Limb (tissue), 2 donors: ENCODE results near the gene TNRC18.

Experiments used
- DNase-seq, 2 donors: peaks; one replicate each; pipeline ENCODE4 v3.0.0-alpha.2; 2016; ENCODE audit errors: extremely low spot score in 2 of 2

Gene TNRC18

DNA sequence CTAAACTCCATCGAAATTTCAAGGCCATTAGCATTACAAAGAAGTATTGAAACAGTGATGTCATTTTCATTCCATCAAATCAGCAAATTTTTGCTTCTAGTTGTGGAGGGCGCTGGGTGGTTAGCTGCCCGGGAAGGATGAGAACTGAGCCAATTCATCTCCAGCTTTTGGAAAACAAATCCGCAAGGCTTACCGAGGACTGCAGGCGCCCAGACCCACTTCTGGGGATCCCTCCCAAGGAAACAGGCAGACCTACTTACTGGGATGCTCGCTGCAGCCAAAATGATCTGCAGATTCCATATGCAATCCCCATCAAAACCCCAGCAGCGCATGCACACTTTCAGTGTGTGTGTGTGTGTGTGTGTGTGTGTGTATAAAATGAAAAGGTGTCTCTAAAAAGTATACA lies 19.2 kb downstream of the TNRC18 start:
- no peak for DNase-seq

DNA sequence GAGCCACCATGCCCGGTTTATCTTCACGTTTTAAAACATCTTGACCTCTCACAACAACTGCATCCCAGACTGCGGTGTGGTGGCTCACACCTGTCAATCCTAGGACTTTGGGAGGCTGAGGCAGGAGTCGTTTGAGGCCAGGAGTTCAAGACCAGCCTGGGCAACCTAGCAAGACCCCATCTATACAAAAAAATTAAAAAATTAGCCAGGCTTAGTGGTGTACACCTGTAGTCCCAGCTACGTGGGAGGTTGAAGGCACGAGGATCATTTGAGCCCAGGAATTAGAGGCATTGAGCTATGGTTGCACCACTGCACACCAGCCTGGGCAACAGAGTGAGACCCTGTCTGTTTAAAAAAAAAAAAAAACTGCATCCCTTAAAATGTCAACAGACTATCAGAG lies 20.2 kb downstream of the TNRC18 start:
- DNase-seq: no peak

DNA sequence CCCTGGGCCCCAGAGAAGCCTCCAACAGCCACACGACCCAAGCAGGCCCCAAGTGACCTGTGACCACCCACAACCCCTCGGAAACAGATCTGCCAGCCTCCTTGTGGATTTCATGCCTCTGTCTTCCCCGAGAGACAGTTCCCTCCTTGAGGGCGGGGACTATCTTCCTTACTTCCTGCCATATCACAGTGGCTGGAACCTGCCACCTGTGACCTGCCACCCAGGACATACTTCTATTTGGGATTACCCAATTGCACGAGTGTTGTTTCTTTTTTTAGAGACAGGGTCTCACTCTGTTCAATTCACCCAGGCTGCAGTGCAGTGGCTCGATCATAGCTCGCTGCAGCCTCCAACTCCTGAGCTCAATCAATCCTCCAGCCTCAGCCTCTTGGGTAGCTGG lies 25.9 kb downstream of the TNRC18 start:
- no peak for DNase-seq

DNA sequence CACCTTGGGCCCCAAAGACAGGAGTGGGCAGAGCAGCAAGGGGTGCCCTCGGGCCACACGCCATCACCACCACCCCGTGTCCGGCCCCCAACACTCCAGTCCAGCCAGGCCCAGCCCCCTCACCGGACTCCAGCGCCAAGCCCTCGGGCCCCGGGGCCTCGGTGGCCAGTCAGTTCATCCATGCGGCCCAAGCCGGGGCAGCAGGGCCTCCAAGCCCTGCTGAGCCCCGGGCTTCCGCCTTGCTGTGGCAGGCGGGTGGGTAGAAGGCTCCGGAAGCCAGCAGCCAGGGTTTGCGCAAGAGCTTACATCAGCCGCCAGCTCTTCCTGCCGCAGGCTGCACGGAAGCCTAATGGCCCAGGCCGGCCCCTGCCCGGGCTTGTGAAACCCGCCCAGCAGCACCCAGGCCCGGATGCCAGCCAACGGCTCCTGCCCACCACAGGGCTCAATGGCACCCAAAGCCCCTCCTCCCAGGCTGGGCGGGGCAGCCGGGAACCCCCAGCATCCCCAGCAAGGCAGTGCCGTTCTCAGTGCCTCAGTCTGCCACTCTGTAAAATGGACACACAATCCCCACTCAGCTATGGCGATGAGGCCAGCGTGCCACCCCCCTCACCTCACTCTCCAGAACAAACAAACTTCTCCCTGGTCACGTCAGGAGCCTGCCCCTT lies 26.5 kb downstream of the TNRC18 start:
- DNase-seq: no peak

DNA sequence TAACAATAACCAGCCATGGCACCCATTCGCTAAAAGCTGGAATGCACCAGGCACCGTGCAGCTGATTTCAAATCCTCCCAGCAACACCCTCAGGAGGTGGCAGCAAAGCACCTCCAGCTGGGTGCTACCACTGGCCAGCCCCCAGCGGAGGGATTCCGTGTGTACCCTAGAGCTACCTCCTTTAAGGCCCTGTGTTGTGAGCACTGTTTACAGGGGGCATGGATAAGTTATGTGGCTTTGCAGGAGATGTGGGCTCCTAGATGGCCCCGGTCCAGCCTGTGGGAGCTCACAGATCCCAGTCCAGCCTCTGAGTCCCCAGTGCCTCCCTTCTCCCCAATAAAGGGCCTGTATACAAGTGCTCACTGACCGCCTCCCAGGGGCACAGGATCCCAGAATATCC lies 27.1 kb downstream of the TNRC18 start:
- no peak for DNase-seq

DNA sequence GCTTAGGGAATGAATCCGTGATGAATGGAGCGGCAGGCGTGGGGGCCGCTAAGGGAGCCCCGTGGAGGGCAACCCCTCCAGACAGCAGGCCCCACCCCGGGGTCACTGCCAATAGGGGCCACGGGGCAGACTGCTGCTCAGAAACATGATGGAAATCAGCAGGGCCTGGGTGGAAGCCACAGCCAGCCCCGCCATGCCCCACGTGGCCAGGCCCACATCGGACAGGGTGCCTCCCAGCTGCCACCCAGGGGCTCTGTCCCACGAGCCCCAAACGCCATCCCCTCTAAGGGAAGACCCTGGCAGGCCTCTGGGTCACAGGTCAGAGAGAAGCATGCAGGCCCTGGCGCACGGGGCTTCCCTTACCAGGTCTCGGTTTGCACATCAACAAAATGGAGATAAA lies 28.4 kb downstream of the TNRC18 start:
- no peak for DNase-seq

DNA sequence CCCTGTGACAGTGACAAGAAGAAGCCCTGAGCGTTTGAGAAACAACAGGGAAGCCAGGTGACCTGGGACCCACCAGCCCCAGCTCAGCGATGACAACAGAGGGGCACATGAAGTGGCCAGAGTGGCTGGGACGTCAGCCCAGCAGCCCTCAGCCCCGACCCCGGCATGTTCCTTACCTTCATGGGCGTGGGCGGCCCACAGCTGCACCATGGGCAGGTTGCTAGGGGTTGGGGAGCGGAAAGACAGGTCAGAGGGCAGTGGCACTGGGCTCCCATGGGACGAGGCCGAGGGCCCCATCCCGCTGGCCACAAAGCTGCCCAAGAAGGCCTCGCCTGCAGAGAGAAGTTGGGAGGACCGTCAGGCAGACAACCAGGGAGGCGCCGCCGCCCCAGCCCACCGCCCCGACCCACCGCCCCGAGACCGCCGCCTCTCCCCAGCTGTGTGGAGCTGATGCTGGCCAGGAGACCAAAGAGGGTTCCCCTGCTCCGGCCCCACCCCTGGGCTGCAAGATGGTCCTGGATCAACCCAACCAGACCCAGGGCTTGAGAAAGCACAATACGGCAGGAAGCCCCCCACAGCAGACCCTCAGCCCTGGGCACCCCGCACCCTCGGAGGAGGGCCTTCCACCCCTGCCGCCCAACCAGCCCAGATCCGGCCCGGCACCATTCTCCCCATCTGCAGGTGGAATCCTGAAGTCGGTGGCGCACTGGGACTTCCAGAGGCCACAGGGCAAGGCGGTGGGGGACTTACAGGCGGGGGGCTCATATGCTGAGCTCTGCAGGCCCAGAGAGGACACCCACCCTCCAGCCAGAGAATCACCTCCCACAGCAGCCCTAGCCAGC lies 29.1 kb downstream of the TNRC18 start:
- DNase-seq: no peak

DNA sequence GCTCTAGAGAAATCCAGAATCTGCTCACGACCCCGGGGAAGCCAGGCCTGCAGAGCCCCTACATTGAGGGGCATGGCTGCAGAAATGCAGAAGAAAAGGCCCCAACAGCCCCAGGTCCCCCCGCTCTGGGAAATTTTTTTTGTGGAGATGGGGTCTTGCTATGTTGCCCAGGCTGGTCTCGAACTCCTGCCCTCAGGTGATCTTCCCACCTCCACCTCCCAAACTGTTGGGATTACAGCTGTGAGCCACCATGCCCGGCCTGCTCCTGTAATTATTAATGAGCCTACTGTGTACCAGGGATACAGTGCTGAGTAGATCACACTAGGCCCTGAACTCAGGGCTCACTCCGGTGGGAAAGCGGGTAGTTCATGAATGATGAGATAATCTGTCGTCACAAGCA lies 29.9 kb downstream of the TNRC18 start:
- no peak for DNase-seq

DNA sequence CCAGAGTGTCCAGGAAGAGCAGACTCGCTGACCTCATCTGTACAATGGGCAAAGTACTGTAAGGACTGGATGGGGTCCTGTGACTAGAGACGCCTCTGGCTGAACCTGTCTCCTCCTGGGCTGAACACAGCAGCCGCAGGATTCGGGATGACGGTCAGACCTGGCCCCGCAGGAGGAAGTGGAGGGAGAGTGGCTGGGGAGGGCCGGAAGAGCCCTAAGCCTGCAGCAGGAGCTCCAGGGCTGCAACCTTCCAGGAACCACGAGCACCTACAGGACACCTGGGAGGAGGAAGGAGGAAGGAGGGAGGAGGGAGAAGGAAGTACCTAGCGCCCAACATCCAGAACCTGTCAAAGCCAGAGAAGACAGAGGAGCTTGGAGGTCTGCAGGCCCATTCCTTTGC lies 30.3 kb downstream of the TNRC18 start:
- DNase-seq: no peak

DNA sequence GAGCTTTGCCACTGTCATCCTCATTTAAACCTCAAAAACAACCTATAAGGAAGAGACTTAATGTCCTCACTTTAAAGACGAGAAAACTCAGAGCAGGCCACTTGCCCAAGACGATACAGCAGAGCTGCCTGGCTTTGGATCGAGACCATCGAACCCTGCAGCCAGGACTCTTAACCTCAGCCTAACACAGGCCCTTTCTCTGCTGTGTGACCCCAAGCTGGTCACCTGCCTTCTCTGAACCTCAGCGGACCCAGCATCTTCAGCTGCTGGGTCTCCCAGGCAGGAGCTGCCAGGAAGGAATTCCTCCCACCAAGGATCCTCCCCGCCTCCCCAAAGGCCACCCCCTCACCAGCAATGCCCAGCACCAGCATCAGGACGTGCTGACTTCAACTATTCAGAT lies 32.7 kb downstream of the TNRC18 start:
- no peak for DNase-seq

DNA sequence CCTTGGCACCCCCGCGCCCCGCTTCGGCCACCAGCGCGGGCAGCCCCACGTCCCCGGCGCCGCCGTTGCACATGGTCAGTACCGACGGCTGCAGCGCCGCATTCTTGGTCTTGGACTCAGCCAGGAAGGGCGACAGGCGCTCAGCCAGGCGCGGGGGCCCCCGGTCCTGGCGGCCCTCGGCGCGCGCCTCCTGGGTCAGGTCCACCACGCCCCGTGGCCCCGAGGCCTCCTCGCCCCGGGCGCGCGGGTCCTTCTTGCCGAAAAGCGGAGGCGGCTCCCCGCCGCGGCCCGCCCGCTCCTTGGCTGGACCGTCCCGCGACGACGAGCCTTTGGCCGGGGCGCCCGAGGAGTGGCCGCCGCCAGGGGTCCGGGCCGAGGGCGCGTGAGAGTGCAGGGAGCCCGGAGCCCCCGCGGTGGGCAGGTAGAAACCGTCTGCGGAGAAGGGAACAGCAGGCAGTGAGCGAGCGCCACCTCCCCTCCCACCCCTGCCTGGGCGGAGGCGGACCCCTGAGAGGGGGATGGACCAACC lies 34.7 kb downstream of the TNRC18 start:
- DNase-seq: no peak

DNA sequence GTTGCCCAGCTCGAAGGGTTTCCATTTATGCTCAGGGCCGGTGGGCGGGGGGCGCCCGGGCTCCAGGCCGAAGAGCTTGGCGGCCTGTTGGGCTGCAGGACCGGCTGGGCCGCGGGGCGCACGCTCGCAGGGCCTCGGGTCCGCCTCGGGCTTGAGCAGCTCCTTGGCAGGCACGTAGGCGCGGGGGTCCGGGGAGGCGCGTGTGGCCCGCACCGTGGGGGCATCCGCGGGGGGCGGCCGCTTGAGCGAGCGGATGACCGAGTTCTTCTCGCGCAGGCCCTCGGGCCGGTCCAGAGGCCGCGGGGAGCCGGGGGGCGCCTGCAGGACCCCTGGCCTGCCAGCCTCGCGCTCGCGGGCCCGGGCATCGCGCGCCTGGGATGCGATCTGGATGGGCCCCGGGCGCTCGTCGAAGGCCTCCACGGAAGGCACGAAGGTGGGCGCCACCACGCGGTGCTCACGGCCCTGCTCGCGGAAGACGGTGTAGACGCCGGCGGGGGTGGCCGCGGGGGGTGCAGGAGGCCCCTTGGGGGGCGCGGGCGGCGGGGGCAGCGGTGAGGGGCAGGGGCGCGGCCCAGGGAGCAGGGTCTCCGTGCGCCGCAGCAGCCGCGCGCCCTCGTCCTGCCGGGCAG lies 35.2 kb downstream of the TNRC18 start:
- no peak for DNase-seq

DNA sequence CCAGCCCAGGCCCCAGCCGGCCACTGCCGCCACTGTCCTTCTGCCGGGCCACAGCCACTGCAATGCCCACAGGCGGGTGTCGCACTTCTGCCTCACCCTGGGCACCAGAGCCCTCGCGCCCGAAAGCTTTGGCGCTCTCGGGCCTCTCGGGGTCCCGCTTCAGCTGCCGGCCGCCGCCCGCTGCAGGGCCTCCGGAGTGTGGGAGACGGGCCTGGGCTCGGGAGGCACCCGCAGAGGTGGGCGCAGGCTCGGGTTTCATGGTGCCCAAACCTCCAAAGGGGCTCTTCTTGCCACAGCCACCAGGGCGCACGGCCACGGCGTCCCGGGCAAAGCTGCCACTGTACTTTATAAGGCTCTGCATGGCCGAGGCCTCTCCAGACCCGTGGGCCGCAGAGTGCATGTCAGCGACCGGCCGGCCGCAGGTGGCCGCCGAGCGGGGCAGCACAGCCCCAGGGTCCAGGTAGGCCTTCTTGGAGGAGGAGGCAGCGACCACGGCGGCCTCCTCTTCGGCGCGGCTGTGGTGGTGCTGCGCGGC lies 35.9 kb downstream of the TNRC18 start:
- DNase-seq: no peak

DNA sequence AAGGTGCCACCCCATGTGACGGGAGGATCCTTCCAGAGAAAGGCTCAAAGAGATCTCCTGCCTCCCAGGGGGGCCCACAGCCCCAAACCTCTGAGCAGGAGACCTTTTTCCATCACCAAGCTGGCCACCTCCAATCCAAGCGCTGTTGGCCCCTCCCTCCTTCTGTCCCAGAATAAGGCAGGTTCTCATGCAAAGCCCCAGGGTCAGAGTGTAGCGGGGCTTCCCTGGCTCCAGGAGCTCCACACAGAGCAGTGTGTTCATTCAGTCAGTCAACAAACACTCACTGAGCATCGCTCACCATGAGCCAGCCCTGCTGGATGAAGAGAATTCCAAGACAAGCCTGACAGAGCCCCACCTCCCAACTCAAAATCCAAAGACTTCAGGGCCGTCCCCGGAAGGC lies 39.0 kb downstream of the TNRC18 start:
- DNase-seq: no peak

DNA sequence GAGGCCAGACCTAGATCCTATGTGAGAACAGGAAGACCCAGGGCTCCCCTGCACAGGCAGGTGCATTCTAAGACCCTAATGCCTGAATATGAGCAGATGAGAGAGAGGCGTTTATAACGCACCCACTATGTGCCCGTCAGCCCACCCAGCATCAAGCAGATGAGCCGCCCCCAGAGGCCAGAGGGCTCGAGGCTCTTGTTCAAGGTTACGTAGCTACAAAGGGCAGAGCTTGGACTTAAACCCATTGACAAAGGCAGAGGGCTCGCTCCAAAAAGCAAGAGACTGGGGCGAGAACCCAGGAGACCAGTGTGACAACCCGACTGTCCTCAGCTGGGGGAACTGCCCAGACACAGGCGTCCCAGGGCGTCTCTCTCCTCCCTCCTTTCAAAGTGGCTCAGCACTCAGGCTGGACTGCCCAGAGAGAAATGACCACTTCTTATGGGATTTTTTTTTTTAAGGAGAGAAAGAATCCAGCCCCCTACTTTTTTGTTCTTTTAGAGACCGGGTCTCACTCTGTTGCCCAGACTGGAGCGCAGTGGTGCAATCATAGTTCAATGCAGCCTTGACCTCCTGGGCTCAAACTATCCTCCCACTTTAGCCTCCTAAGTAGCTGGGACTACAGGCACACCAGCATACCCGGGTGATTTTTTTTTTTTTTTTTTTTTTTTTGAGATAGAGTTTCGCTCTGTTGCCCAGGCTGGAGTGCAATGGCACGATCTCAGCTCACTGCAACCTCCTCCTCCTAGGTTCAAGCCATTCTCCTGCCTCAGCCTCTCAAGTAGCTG lies 40.1 kb downstream of the TNRC18 start:
- DNase-seq: no peak

DNA sequence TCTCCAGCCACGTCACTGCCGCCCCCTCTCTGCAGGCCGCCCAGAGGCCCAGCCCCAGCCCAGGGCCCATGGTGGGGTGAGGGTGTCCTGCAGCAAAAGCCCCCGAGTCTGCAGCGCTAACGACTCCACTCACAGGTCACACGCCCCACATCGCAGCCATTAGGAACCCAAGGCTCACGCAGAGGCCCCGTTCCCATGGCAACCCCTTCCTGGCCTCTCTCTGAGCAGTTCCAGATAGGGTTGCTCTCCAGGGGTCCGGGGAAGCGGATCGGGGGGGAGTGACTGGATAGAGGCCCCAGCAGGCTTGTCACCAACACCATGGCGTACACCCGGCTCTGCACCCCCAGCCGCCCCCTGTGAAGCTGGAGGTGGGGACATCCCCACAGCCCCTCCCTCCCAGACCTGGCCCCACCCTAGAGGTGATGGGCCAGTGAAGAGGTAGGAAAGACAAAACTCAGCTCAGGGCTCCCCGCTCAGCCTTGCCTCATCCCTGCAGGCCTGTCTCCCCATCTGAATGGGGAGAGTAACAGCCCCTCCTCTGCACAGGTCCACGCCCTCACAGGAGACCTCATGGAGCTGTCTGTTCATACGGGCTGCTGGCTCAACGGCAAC lies 41.2 kb downstream of the TNRC18 start:
- peak; percentile 40 to 82 for DNase-seq

DNA sequence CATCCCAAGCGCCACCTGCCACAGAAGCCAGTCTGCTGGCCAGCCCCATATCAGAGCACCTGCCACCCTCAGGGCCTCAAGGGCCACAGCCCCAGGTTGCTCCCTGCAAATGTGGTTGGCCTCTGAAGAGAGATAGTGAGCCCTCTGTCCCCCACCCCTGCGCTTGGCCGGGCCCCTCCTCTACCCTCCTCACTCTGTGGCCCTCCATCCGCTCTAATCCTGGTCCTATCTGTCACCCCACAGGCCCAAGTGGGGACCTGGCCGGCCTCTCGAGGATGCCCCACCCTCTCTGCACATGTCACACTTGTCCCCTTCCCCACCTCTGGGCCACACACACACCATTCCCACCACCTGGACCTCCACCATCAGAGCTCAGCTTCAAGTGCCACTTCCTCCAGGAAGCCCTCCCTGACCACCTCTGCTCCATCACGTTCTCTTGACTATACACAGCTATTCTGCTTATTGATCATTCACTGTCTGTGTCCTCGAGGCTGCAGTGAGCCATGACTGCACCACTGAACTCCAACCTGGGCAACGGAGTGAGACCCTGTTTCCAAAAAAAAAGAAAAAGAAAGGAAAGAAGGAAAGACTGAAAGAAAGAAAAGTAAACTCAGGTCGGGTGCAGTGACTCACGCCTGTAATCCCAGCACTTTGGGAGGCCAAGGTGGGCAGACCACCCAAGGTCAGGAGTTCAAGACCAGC lies 42.4 kb downstream of the TNRC18 start:
- DNase-seq: no peak

DNA sequence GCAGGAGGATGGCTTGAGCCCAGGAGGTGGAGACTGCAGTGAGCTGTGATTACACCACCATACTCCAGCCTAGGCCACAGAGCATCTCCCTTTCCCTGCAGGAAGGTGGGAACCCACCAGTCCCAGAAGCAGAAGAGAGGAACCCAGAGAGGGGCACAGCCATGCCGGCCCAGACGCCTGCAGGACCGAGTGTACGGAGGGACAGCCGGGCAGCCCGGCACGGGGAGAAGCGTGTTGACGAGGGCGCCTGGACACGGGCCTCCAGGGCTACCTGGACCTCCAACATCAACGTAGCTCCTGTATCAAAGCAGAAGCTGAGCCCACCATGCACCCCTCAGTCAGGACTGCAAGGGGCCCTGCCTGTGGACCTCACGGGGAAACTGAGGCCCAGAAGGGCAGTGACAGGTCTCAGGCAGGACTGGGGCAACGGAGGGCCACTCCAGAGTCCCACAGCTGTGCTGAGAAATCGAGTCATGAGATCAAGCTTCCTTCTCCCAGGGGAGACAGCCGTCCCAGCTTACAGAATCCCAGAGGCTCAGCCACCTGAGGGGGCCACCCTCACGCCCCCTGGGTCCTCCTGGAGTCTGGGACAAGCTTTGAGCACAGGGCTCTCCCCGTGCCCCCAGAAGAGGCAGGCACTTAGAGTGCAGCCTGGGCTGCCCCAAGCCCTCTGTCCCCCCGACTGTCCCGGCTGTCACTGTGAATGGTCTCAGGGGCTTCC lies 43.1 kb downstream of the TNRC18 start:
- no peak for DNase-seq

DNA sequence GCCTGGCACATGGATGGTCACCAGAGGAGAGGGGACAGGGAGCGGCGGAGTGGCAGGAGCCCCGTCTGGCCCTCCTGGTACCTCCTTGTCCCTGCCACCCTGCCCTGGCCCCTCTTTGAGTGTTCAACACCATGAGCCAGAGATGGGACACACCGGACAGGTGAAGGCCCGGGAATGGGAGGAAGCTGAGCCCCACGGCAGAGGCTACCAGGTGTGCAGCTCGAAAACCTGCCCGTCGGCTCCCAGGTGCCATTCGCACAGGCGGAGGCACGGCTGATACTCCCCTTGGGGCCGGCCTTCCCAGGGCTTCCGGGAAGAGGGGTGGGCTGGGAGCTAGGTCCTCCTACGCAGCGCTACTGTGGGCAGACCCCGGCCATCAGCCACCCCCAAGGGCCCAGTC lies 44.1 kb downstream of the TNRC18 start:
- no peak for DNase-seq

DNA sequence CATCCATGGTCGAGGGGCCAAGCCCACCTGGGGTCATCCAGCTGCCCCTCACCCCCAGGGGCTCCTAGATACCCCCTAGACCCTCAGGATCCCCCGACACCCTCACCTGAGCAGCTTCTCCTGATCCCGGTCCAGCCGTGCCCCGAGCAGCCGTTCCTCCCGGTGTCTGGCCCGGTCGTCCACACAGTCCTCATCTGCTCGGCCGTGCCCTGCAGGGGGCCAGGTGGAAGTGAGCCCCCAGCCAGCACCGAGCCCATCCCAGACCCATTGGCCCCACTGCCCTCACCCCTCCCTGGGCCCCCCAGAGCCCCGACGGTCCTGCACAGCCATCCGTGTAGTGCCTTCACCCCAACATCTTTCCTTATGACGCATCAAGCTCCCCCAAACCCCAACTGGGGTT lies 45.8 kb downstream of the TNRC18 start:
- no peak for DNase-seq
